Stimulated activated CD4-positive, alpha-beta T cell treated with anti-CD3 and anti-CD28 coated beads, Interleukin-1b, Interleukin-23, amount 100 ng/mL, for 24 hours (primary cell): Measurements from ENCODE around the gene COPA.

Source experiments
- DNase-seq, 4 experiments: peaks; one replicate each; pipeline ENCODE4 v3.0.0-alpha.2; 2020; ENCODE audit warnings: low read depth in 4 of 4, low spot score in 1 of 4

COPA gene

DNA sequence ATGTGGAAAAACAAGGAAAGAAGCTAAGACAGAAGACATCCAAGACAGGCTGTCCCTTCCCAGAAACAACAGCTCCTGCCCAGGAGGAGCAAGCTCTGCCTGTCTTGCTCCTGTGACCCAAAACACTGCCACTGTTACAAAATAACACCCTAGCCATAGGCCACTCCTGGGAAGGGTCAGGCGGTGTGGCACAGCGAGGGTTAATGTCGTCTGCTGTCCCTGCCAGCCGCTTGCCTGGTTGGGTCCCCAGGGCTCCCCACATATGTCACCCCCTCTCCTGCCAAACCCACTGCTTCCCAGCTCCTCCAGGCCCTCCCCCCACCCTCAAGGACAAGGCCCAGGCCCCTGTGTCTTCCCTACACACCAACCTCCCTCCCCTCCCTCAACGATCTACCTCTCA, 20.0 kb upstream of the COPA start:
- DNase-seq = no peak

GRCh38 chr1:160362168-160362957, 19.3 kb upstream of the COPA start:
- no peak for DNase-seq

DNA sequence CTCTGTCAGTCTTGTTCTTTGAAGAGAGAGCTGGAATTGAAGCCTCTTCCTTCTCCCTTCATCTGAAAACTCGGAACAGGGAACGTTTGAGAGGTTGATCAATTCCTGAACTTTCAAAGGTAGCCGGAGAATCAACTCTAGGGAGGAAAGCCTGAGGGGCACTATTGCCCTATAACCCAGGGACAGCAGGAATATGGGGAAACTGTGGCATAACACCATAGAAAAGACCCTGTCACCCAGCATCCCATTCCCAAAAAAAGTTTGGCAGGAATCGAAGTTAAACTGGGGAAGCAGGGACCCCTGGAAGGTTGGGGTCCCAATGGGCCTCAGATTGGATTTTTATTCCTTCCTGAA, 18.7 kb upstream of the COPA start:
- no peak for DNase-seq

DNA sequence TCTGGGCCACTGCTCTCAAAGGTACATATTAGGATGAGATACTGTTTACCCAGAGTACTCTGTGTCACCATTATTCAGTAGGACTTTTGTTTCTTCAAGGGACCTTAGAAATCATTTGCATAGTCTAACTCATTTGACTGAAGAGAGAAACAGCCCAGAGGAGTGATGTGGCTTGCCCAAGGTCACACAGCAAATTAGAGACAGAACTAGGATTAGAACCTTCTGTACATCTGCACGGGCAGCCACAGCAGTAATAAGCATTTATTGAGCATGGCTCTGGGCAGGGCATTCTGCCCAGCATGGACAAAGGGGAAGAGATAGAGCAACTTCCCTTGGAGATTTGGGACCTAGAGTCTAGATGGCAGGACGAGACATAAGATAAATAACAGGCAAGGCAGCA, 18.1 kb upstream of the COPA start:
- no peak for DNase-seq

DNA sequence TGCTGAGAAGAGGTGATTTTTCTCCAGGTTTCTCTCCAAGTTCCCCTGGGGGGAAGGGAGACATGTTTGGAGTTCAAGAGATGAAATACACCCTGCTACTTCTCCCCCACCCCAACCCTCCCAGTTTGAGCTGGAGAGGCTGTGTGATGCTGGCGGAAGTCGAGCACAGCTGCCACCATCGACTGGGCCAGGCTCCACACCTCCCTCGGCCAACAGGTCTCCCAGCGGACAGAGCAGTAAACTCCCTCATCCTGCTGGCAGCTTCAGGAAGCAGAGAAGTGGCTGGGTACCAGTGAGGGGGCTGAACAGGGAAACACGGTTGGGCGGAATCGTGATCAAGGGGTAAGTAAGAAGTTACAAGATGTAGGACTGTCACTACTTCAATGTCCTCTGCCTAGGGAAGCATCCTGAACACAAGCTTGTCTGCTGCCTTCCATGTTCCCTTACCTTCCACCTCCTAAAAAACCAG, 17.2 kb upstream of the COPA start:
- DNase-seq = no peak

DNA sequence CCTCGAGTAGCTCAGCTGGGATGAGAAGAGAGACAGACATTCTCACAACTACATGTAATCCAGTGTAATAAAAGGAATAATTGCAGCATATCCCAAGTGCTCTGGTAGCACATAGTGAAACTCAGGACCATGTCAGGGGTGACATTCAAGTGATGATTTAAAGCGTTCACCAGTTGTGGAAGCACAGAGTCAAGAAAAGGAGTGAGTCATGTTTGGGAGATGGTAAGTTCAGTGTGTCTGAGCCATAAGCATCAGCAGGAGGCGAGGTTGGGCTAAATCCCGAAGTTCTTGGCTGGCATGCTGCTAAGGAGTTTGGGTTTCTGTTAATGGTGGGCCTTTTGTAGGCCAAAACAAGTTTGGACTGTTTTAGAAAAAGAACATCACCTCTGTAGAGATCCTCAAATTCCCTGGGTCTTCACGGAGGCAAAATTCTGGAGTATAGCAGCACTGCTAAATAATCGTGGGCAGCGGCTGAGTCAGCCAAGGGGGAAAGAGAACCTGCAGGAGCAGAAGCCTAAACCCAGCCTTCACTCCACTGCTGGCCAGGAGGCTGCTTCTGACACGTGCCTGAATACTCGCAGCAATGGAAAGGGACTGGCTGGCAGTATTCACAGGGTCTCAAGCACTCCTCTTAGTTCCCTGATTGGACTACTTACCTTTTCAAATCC, 16.6 kb upstream of the COPA start:
- no peak for DNase-seq

DNA sequence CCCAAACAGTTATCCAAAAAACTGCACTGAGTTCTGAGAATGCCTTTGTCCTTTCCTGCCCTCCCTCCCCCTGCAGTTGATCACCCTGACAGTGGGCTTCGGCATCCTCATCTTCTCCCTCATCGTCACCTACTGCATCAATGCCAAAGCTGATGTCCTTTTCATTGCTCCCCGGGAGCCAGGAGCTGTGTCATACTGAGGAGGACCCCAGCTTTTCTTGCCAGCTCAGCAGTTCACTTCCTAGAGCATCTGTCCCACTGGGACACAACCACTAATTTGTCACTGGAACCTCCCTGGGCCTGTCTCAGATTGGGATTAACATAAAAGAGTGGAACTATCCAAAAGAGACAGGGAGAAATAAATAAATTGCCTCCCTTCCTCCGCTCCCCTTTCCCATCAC, 15.0 kb upstream of the COPA start:
- DNase-seq = no peak

GRCh38 chr1:160357286-160358002, 14.4 kb upstream of the COPA start:
- no peak for DNase-seq

GRCh38 chr1:160354388-160354985, 11.4 kb upstream of the COPA start:
- no peak for DNase-seq

- DNase-seq = no peak
Observed at GRCh38 chr1:160353223-160353622, 10.2 kb upstream of the COPA start.

GRCh38 chr1:160352555-160352954, 9.5 kb upstream of the COPA start:
- no peak for DNase-seq

DNA sequence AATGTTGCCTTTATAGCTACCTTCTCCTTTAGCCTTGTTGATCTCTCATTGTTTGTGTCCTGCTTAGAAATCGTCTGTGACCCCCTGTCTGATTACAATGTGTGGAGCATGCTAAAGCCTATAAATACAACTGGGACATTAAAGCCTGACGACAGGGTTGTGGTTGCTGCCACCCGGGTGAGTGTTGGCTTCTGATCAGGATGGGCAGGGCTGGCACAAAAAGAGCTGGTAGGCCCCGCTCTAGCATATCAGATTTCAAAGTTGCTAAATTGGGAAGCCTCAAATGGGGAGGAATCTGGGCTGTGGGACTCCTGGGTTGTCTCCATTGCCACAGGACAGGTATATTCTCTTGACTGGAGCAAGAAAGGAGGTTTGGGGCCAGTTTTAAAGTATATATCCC, 8.6 kb upstream of the COPA start:
- no peak for DNase-seq

DNA sequence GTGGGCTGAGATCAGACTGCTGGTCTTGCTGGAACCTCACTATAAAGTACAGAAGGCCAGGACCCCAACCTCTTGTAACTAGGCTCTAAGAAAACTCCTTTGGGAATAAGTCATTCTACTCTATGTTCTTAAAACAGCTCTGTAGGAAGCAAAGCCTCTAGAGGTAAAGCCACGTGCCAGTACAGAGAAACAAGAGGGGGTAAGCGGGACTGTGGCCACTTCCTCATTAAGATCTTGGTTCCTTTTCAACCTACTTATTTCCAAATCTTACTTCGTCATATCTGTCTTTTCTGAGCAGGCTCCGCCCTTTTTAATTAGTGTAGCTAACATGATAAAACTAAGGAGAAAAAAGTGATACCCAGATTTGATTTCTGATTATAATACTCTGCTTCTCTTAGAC, 3.9 kb upstream of the COPA start:
- no peak for DNase-seq

DNA sequence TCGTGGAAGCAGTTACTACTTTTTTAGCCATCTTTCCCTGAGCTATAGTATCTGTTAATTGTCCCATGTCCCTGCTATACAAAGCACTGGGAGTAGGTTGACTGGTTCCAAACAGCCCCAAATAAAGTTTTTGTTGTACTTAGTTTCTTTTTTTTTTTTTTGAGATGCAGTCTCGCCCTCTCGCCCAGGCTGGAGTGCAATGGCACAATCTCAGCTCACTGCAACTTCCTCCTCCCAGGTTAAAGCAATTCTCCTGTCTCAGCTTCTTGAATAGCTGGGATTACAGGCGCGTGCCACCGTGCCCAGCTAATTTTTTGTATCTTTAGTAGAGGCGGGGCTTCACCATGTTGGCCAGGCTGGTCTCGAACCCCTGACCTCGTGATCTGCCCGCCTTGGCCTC, 3.4 kb upstream of the COPA start:
- no peak for DNase-seq

GRCh38 chr1:160344936-160345335, 1.9 kb upstream of the COPA start:
- no peak for DNase-seq

GRCh38 chr1:160344241-160344640, 1.2 kb upstream of the COPA start:
- DNase-seq = no peak

DNA sequence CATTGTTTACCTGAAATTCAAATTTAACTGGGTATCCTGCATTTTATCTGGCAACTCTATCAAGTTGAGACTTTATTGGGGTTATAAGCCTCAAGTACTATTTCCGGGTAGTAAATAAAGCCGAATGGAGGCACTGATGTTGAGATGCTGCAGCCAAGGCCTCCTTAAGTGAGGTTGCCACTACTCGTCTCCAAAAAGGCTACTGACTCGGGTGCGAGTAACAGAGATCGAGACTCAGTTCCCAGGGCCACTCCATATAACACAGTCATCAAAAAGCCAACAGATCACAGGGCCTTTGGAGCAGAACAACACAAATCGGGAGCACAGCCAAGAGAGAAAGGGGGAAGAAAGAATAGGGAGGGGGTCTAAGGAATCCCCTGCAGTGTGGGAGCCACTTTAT, 524 bp downstream of the COPA start:
- no peak for DNase-seq

DNA sequence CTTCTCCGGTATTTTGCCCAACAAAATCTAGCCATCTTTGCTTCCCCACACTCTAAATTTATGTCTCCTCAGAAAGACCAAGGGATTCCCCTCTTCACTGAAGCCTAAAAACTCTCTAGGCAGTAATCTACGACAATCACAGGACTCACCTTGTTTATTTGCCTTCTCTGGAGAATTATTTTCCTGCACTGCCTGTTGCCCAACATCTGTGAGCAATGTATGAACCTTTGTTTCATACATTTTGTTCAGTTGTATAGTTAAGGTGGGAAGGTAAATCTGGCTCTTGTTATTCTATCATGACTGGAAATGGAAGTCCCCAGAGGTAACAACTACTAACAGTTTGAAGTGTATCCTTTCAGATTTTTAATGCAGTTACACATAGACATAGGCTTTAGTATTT, 2.2 kb downstream of the COPA start:
- no peak for DNase-seq

DNA sequence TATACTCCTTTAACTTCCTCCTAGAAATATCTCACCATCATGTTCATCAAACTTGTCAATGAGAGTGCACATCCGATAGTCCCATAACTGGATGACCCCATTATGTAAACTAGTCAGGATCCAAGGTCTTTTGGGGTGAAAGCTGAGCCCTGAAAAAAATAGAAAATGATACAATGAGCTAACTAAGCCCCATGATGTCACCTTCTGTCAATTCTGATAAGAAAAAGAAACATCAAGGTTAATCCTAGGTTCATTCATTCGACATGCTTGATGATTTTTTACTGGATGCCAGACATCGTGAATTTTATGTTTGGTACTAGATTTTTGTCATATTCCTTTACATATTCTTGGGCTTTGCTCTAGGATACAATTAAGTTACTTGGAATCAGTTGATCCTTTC, 2.9 kb downstream of the COPA start:
- DNase-seq = no peak

DNA sequence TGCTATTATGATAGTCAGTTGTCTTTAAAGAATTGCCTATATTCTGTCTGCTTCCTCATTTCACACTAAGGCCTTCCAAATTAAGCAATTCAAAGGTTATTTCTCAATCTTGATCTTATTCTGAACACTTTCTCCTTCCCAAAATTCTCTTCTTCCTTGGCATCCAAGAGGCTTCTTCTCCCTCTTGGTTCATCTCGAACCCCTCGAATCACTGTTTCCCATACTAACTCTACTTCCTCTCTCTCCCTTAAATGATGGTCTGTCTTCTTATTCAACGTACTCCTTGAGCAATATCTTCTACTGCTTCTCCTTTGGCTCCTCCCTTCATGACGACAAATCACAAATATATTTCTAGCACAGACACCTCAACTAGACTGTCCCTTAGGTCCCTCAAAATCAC, 4.5 kb downstream of the COPA start:
- no peak for DNase-seq

GRCh38 chr1:160332516-160332915, 10.5 kb downstream of the COPA start:
- DNase-seq = no peak

DNA sequence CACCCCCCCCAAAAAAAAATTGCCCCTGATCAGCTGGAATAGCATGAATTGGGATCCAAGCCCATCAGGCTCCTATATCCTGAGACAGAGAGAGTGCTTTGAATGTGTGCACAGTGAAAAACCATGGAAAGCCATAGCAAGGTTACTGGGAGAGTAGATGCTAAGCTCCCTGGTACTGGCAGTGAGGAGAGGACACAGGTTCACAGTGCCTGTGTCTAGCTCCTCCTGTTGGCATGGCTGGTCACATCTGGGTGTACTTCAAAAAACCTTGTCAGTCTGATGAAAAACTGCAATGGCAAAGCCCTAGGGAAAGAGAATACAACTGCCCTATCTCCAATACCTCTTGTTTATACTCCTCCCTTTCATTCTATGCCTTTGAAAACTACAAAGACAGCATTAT, 12.9 kb downstream of the COPA start:
- no peak for DNase-seq
